Motor neuron (in vitro differentiated cells): ENCODE data around the gene KRT17. TPM values are rescaled to one million over a fixed set of nuclear protein-coding genes. Genes with fewer than 3 reads are reported as not detected.
"Not testable (repeated sequence)": the region's sequence is repeated elsewhere in the genome, so short reads cannot be mapped to it uniquely, and the experiment has no call there.

Source experiments
- ATAC-seq, 8 experiments: fragments of 200-7000 bp; cut with Tn5 transposase; replicated peaks in 6 of 8; 2 replicates each; pipeline ENCODE4 v1.8.0; 2021; ENCODE audit warnings: mild to moderate bottlenecking in 8 of 8, moderate library complexity in 8 of 8
- H3K27ac ChIP-seq, 2 donors: fragments of 250-450 bp; sonication (Bioruptor Pico); 2 replicates each; pipeline ENCODE4 v1.9.0; 2021; ENCODE audit warnings: antibody characterized with exemption in 2 of 2, mild to moderate bottlenecking in 2 of 2, moderate library complexity in 1 of 2
- H3K4me1 ChIP-seq, 2 donors: fragments of 250-450 bp; sonication (Bioruptor Pico); replicated peaks in 1 of 2; 2 replicates each; pipeline ENCODE4 v1.6.1; 2021; ENCODE audit warnings: antibody characterized with exemption in 2 of 2, mild to moderate bottlenecking in 2 of 2, moderate library complexity in 1 of 2
- H3K4me3 ChIP-seq, 5 donors: fragments of 250-450 bp; sonication (Bioruptor Pico); 2 replicates each; pipeline ENCODE4 v1.9.0; 2021; ENCODE audit warnings: antibody characterized with exemption in 5 of 5, mild to moderate bottlenecking in 5 of 5, moderate library complexity in 4 of 5
- WGBS, 10 experiments: fragments of 450-650 bp; shearing (Covaris generic); methylation state at CpG; one replicate each; pipeline ENCODE4 v1.0.0; 2022; 5-methylcytosine and 5-hydroxymethylcytosine counted together
- in situ Hi-C, 9 experiments: fragments of 400-800 bp; cut with MboI; loops; one replicate each; pipeline ENCODE4 v1.15.0; 2021; ENCODE audit warnings: low sequenced_read_pairs in 9 of 9, low pct_unique_long_range_greater_than_20kb in 2 of 9; ENCODE audit not compliant: unreplicated experiment in 9 of 9
- total RNA-seq, 8 experiments: library from RNA; unstranded; fragments of 300-600 nt; gene quantifications; 2 replicates each; pipeline versions ENCODE4 v1.2.3 to v1.2.4, GENCODE V29; 2022

Gene KRT17
- total RNA-seq, 8 experiments from 2014 or later: 0.17 to 18.1 (median 5.8) TPM; not detected in 2

DNA sequence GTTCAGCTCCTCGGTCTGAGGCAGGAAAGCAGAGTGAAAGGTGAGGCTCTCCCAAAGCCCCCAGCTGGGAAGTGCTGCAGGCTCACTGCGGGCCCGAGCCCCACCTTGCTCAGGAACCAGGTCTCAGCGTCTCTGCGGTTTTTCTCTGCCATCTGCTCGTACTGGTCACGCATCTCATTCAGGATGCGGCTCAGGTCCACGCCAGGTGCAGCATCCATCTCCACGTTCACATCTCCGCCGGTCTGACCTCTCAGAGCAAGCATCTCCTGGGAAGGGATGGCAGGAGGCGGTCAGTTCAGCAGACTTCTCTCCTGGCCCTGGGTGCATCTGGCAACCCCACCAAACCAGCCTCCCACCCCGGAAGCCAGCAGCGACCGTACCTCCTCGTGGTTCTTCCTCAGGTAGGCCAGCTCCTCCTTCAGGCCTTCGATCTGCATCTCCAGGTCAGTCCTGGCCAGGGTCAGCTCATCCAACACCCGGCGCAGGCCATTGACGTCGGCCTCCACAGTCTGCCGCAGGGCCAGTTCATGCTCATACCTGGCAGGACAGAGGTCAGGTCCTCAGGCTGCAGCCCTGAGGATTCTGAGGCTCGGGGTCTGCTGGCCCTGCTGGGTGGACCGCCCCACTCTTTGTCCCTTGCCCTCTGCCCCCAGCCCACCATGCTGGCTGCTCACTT is 13.3 kb downstream of the KRT17 start:
- no peak for ATAC-seq
- Histone ChIP-seq H3K27ac (no peak overlapping the region), H3K4me3 (no peak overlapping the region), H3K4me1 (no peaks in the 10 kb centered on the region)
- 70 to 100% (median 85%) methylated on average over 1 to 7 of the region's 25 CpGs; no CpG with 5 or more reads in 5 of the 10 experiments for WGBS, 10 experiments
- in situ Hi-C loops: no loop called here

DNA sequence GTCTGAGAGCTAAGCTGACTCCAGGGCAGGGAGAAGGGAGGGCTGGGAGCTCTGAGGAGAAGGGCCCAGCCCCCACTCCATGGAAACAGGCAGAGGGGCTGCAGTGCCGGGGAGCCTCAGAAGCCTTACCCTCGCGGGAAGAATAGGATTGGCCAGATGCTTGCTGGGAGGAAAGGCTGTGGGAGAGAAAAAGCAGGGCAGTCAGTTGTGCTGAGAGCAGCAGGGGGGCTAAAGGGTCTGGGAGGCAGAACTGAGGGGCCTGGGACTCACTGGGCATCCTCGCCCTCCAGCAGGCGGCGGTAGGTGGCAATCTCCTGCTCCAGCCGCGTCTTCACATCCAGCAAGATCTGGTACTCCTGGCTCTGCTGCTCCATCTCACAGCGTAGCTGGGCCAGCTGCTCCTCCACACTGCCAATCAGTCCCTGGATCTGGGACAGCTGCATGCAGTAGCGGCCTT is 14.3 kb downstream of the KRT17 start:
- H3K27ac ChIP-seq, in situ Hi-C loops, H3K4me3 ChIP-seq, H3K4me1 ChIP-seq: not testable (repeated sequence)
- 12 to 45% methylated on average over 2 to 3 of the region's 10 CpGs; no CpG with 5 or more reads in 8 of the 10 experiments for WGBS, 10 experiments
- peak in 6 of 8 experiments; percentile 38 to 72 (median 62) for ATAC-seq

DNA sequence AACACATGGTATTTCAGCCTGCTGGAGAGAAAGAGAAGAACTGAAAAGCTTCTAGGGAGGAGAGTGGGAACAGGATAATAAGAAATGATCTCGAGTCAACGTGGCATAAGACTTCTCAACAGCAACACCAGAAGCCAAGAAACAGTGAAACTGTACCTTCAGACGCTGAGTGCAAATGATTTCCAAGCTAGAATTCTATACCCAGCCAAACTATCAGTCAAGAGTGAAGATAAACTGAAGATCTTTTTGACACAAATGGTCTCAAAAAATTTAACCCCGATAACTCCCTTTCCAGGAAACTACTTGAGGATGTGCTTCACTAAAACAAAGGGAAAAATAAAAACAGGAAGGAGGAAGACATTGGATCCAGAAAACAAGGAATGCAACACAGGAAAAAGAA is 17.4 kb downstream of the KRT17 start:
- not testable (repeated sequence) for H3K27ac ChIP-seq, ATAC-seq
- 32 to 97% (median 68%) methylated on average over 1 to 4 of the region's 4 CpGs; no CpG with 5 or more reads in 3 of the 10 experiments for WGBS, 10 experiments

DNA sequence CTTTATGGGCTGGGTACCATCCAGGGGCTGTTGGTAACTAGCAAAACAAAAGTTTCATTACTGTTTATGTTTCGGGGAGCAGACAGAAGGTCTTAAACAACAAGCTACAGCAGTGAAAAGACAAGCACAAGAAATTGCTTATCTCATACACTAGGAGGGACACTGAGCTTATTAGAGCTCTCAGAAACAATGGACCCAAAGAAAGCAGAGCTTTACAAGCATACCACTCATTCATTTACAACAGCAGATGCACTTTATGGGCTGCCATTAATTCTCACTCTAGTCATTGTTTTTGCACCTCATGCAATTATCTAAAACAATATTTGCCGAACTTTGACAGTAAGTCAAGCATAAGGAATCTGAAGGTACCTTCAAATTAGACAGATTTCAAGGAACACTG is 21.9 kb downstream of the KRT17 start:
- Histone ChIP-seq H3K27ac (no peak overlapping the region), H3K4me1 (peaks cover 2 to 10% of the 10 kb centered on the region in 2 donors), H3K4me3 (no peak overlapping the region)
- in situ Hi-C loops: no loop called here
- ATAC-seq: peak in 1 of 8 experiments; percentile 47
- WGBS, 10 experiments: 0 to 83% (median 75%) methylated on average over 1 to 2 of the region's 2 CpGs; no CpG with 5 or more reads in 2 of the 10 experiments

More for the DNA sequence above, 17.4 kb downstream of the KRT17 start:
- H3K4me1 ChIP-seq, in situ Hi-C loops, H3K4me3 ChIP-seq: not testable (repeated sequence)

DNA sequence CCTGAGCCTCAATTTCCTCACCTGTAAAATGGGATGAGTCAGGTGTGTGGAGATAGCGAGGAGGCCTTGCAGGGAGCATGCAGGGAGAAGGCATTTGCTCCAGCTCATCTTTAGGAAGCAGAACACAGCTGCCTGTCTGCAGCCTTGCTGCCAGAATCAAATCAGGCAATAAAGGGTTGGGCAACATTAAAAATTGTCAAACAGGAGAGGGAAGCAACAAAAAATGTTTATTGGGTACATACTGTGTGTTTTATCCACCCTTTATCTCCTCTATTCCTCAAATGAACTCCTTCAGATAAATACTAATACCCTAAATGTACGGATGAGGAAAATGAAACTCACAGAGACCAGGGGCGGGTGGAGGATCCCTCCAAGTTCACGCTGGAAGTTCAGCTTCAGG is 24.1 kb downstream of the KRT17 start:
- no peak overlapping the region for H3K4me3 ChIP-seq
- in situ Hi-C loops: no loop called here
- H3K27ac ChIP-seq: no peak overlapping the region
- ATAC-seq: no peak
- 6 to 83% (median 43%) methylated on average over 1 to 4 of the region's 4 CpGs; no CpG with 5 or more reads in 2 of the 10 experiments for WGBS, 10 experiments
- H3K4me1 ChIP-seq: peaks cover 2 to 10% of the 10 kb centered on the region in 2 donors

DNA sequence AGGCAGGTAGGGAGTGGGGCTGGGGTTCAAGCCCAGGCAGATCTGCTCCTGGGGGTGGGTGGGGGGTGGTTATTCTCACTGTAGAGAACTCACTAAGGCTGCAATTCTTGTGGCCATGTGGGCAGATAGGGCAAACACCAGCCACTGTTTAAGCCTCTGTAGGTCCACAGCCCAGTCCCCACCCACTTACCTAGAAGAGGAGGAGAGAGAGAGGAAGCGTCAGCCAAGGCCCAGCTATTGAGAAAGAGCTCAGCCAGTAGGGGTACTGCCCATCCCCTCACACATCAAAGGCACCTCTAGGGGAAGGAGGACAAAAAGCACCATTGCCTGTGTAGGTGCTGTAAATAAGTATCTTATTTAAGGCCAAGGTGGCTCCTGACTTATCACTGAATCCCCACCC is 24.7 kb downstream of the KRT17 start:
- no peak for ATAC-seq
- WGBS, 10 experiments: 38% methylated on average over 1 of the region's 1 CpG; no CpG with 5 or more reads in 9 of the 10 experiments
- in situ Hi-C loops: no loop called here
- H3K4me1 ChIP-seq: peaks cover 2 to 10% of the 10 kb centered on the region in 2 donors
- H3K27ac ChIP-seq: no peak overlapping the region
- H3K4me3 ChIP-seq: no peak overlapping the region

DNA sequence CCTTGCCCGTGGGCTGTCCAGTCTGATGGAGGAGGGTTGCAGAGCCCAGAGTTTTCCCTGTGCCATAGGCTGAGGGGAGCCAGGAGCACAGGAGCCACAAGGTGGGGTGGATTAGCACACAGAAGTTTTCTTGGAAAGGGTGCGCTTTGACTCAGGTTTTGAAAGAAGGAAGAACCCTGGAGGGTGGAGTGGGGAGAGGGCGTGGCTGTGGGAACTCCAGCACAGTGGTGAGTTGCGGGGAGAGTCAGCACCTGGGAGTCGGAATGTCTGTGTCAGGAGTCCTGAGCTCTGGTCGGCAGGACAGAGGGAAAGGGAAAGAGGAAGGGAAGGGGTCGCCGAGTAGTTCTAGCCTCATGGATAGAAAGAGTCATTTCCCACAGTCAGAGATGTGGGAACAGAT is 28.8 kb downstream of the KRT17 start:
- H3K4me3 ChIP-seq: no peak overlapping the region
- H3K4me1 ChIP-seq: peaks cover 3 to 8% of the 10 kb centered on the region in 2 donors
- WGBS, 10 experiments: 32 to 100% (median 61%) methylated on average over 1 to 5 of the region's 8 CpGs; no CpG with 5 or more reads in 3 of the 10 experiments
- in situ Hi-C loops: no loop called here
- ATAC-seq: no peak
- H3K27ac ChIP-seq: no peak overlapping the region

DNA sequence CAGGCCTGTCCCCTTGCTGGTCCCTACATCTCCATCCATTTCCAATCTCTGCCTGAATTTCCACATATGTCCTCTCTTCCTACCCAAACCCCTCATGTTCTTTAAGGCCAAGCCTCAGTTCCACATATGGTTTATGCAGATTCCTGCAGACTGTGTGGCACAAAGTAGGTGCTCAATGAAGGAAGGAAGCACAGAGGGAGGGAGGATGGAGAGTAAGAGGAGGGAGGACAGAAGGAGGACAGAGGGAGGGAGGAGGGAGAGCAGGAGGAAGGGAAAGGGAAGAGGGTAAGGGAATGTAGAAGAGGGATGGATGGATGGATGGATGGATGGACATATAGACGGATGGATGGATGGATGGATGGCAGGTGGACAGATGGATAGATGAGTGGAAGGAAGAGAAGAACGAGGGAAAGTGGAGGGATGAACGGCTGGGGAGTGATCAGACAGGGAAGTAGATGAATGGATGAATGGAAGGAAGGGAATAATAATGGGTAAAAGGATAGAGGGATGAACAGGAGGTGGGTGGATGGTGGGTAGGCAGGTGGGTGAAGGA is 29.9 kb downstream of the KRT17 start:
- Histone ChIP-seq H3K4me1 (peaks cover 3 to 8% of the 10 kb centered on the region in 2 donors), H3K4me3 (no peak overlapping the region), H3K27ac (no peak overlapping the region)
- no peak for ATAC-seq
- WGBS, 10 experiments: 0 to 72% (median 25%) methylated on average over 2 to 3 of the region's 3 CpGs; no CpG with 5 or more reads in 1 of the 10 experiments
- in situ Hi-C loops: no loop called here

DNA sequence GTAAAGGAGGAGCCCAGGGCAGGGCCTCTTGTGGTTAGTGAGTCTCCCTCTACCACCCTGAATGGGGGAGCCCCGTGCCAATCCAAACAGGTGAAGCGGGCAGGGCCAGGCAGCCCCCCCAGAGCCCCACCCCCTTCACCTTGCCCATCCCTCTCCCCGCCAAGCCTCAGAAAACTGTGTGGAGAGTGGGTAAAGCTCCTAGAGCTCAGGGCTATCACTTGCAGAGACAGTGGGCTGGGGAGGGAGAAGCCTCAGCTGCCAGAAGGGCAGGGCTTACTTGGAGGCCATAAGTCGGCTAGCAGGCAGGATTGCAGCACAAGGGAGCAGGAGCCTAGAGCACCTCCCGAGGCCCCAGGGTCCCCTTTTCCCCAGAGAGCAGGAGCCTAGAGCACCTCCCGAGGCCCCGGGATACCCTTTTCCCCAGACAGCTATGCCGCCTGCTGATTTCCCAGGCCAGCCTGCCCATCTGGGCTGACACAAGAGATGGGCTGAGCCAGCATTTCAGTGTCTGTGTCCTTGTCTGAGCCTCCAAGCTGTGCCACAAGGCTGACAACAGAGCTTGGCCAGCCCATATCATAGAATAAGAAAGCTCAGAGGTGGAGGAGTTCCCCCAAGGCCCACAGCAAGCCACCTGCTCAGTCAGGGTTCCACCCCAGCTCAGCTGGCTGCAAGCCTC is 30.9 kb downstream of the KRT17 start:
- in situ Hi-C loops: no loop called here
- ATAC-seq: peak in 4 of 8 experiments; percentile 39 to 77 (median 54)

DNA sequence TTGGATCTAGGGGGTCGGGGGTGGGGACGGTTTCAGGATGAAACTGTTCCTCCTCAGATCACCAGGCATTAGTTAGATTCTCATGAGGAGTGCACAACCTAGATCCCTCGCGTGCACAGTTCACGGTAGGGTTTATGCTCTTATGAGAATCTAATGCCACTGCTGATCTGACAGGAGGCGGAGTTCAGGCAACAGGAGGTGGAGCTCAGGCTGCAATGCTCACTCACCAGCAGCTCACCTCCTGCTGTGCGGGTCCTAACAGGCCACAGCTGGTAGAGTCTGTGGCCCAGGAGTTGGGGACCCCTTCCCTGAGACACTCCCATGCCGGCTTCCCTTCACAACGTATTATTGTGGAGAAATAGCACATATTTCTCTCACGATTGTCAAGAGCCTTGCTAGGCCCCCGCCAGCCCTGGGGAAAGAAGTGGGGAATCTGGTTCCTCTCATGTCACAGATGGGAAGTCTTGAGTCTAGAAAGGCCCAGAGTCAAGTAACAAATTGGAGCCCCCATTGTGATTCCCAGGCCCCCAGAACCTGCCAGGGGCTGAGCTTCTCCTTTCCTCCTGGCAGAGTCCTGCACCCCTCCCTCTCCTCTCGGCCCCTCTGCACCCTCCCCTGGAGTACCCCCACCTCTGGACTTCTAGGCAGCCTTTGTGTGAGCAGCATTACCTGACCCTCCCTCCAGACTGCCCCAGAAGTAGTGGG is 31.6 kb downstream of the KRT17 start:
- H3K4me1 ChIP-seq: peaks cover 3 to 8% of the 10 kb centered on the region in 2 donors
- in situ Hi-C loops: no loop called here
- H3K4me3 ChIP-seq: no peak overlapping the region
- ATAC-seq: peak in 3 of 8 experiments; percentile 38 to 72 (median 72)
- no peak overlapping the region for H3K27ac ChIP-seq
- 20 to 88% (median 65%) methylated on average over 1 to 7 of the region's 12 CpGs; no CpG with 5 or more reads in 4 of the 10 experiments for WGBS, 10 experiments

More for the DNA sequence above, 30.9 kb downstream of the KRT17 start:
- Histone ChIP-seq H3K4me3 (no peak overlapping the region), H3K27ac (no peak overlapping the region), H3K4me1 (peaks cover 3 to 8% of the 10 kb centered on the region in 2 donors)
- 20% methylated on average over 1 of the region's 8 CpGs; no CpG with 5 or more reads in 9 of the 10 experiments for WGBS, 10 experiments

DNA sequence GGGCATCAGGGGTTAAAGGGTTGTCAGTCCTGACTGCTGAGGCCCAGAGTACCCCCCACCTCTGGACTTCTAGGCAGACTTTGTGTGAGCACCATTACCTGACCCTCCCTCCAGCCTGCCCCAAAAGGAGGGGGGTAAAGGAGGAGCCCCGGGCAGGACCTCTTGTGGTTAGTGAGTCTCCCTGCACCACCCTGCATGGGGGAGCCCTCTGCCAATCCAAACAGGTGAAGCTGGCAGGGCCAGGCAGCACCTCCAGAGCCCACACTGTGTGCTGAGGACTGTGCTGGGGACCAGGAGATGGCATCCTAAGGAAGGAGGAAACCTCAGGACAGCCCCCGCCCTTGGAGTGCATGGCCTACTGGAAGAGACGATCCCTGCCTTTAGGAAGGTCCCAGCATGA is 35.1 kb downstream of the KRT17 start:
- ATAC-seq: no peak
- H3K4me3 ChIP-seq: no peak overlapping the region
- H3K4me1 ChIP-seq: peaks cover 3 to 8% of the 10 kb centered on the region in 2 donors
- no peak overlapping the region for H3K27ac ChIP-seq
- in situ Hi-C loops: no loop called here
- 57 to 59% methylated on average over 2 to 3 of the region's 3 CpGs; no CpG with 5 or more reads in 8 of the 10 experiments for WGBS, 10 experiments

DNA sequence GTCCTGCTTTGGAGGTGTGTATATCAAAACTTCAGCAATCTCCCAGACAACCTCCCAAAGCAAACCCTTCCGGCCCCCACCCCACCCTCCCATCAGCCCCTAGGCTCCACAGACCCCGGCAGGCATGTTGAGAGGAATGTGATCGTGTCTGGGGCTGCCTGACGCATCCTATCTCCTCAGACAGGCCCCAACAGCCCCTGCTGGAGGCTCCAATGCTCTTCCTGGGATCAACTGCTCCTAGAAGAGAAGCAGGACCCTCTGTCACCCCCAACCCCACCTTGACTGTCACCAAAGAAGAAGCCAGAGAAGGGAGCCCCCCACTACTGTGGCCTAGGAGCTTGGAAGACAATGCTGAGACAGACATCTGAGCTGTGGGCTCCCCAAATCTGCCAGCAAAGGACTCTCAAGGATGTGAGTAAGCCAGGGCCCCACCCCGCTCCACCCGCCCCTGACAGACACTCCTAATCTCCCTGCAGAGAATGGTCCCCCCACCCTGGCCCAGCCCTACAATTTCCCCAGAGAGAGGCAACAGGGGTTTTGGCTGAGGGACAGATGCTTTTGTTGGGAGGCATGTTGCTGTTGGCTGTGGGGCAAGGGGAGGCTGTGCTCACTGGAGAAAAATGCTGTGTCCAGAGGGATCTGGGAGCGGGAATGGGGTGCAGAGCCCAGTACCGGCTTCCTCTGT is 36.1 kb downstream of the KRT17 start:
- H3K4me3 ChIP-seq: no peak overlapping the region
- no peak overlapping the region for H3K27ac ChIP-seq
- ATAC-seq: peak in 2 of 8 experiments; percentile 38 to 45
- in situ Hi-C loops: no loop called here
- peaks cover 3 to 8% of the 10 kb centered on the region in 2 donors for H3K4me1 ChIP-seq
- no CpG with 5 or more reads among the region's 8 CpGs for WGBS, 10 experiments
